HG02885 (cell line): Measurements from ENCODE around the gene CER1.
"Not testable (repeated sequence)": the region's sequence is repeated elsewhere in the genome, so short reads cannot be mapped to it uniquely, and the experiment has no call there.

Source experiments
- ATAC-seq: cut with Tn5 transposase; IDR thresholded peaks from one replicate; pipeline ENCODE4 v1.9.1; 2021; ENCODE audit warnings: mild to moderate bottlenecking; ENCODE audit not compliant: unreplicated experiment, poor library complexity

The CER1 gene

DNA sequence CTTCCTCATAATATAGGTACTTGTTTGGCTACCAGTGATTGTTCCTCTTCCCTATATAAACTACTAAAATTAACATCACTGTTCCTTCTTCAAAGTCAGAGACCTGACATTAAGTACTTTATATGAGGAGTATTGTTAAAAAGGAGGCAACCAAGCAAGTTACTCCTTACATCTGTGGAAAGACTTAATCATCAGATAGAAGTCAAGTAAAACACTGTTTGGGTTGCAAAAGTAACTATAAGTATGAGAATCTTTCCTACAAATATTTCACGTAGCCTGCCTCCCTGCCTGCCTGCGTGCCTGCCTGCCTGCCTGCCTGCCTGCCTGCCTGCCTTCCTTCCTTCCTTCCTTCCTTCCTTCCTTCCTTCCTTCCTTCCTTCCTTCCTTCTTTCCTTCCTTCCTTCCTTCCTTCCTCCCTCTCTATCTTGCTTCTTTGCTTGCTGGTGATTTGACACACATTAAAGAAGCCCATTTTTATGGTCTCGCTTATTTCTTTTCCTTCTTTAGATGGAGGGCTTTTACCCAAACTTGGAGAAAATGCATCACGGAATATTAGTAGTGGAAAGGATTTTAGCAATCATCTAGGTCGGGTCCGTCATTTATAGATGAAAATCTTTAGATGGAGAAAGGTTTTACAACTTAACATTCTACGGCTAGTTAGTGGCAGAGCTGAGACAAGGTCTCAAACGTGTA lies 3.2 kb downstream of the CER1 start:
- no peak for ATAC-seq

DNA sequence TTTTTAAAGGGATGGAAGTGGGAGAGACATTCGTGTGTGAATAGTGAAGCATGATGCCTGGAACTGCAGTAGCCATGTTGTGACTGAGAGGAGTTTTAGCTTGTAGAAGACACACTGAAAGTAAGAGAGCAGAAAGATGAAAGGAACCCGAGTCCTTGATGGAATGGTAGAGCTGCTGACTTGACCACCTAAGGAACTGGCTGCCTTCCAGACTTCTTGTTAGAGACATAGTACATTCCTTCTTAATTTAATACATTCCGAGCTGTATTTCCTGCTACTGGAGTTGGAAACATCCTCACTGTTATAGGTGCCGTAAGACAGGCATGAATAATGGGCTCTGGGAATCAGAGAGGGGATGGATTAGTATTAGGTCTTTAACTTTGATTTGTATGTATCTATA lies 7.4 kb downstream of the CER1 start:
- ATAC-seq: no peak

DNA sequence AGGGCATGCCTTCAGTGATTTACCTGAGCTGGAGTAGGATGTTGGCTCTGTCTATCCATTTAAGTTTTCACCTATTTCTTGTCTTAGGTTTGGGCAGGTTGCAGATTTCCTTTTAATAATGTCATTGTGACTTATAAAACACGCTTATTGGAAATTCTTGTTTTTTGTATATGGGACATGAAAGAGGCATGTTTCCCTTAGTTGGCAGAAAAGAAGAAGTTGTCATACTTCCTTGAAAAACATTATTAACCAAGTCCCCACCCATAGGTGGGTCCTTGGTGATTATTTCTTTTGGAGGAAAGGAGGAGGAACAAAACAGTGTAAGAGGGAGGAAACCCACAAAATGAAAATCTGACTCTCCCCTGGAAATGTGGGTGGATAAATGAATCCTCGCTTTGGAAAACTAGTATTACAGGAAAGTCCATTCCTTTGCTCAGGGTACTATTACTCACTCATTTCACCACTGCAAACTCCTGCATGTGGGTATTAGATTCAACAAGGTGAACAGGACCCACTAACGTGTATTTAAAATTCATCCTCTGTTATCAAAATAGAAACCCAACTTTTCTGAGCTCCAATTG lies 9.3 kb downstream of the CER1 start:
- no peak for ATAC-seq

DNA sequence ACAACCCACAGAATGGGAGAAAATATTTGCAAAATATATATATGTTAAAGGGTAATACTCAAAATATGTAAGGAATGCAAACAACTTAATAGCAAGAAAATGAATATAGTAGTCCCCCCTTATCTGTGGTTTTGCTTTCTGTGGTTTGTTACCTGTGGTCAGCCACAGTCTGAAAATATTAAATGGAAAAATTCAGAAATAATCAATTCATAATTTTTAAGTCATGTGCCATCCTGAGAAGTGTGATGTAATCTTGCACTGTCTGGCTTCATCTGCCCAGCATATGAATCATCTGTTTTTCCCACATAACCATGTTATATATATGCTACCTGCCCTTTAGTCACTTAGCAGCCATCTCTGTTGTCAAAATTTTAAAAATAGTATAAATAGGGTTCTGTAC lies 11.7 kb downstream of the CER1 start:
- no peak for ATAC-seq

- peak; percentile 84 for ATAC-seq
Measured at GRCh38 chr9:14706530-14707140, 15.9 kb downstream of the CER1 start.

GRCh38 chr9:14705079-14705478 lies 17.5 kb downstream of the CER1 start:
- ATAC-seq: no peak

DNA sequence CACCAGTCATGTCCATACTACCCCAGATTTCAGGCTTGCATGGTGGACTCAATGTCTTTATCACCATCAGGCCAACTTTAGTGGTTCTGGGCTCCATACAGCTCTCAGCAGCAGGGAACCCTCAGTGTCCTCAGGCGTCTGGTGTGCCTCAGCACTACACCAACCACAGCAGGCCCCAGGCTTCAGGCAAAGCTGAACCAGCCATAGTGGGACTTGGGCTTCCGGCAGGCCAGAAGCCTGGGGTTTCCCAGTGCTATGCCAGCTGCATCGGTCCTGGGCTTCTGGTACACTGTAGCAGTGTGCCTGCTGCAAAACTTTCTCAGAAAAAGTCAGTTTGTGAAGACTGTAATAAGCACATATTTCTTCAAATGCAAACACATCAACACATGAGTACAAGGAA lies 18.3 kb downstream of the CER1 start:
- no peak for ATAC-seq

DNA sequence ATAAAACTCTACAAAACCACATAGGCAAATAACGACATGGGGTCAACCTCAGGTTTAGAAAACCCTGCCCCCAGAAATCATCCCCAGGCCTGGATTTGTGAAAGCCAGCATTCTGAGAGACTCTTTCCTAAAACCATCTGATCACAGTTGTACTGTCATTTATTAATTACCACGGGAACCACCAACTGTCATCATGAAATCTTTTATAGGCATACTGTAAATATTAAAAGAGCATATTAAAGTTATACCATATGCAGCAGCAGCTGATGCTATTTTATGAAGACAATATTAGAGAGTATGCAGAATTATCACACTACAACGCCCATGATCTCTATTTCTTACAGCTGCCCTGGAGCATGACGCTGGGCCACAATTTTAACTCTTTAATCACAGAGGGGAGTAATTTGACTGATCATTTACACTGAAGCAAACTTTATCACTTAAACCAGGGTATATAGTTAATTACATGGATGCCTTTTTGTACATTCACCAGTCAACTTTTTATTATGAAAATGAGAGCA lies 20.3 kb downstream of the CER1 start:
- ATAC-seq: no peak

DNA sequence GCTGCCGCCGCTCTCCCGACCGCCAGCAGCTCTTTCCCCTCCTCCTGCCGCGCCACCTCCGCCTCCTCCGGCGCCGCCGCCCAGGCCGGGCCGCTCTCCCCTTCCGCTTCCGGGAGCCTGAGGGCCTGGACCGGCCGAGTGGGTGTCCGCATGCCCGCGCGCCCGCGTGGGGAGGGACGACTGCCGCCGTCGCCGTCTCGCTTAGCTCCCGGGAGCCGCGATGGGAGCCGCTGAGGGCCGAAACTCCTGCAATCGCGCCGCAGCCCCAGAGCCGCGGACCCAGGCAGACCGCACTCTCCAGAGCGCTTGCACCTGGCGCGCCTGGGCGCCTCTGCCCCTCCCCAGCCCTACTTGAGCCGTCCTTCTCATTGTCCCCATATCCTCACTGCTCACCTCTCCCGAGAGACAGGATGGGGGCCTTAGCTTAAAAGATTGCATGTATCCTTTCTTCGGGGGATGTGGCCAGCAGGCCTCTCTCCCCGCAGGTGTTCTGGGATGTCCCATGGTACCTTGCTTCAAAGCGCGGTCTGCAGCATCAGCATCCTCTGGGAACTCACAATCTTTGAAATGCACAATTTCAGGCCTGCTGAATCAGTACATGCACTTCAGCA lies 29.2 kb downstream of the CER1 start, which contains the start of gene ZDHHC21:
TSS of gene ZDHHC21 (minus strand) at position 182 of the 611 bp plus-strand sequence. CDS start 19,092 bp downstream, outside the sequence.
- ATAC-seq: peak; percentile 87

GRCh38 chr9:14692470-14693250 lies 29.9 kb downstream of the CER1 start:
- ATAC-seq: peak; percentile 54

DNA sequence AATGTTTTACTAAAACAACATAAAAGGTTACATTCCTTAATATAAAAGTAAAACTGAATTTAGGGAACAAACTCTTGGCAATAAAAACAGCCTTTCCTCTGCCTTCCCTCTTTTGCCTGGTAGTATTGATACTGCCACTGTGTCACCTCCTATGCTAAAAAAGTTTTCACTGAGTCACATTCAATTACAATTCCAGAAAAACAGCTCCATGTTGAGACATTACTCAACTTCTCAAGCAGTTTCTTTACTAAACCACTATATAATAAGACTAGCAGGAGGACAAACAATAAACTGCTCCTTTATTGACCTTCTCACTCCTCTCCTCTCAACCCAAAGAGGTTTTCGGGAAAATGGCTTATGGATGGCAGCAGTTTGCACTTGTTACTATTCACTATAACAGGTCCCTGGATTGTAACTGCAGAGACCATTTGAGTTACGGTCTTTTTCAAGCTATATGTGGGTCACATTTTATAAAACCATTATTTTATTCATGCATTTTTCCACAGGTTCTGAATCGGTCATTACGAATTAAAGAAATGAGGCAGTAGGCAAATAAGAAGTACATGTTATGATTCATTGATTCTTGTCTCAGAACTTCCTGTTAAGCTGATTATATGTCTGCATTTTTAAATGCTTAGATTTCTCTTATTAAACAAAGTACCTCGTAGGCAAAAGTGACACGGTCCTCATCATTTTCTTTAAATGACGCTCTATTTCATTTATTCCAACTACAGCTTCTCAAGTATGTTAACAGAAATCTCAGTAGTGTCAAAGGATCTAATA lies 31.4 kb downstream of the CER1 start:
- no peak for ATAC-seq

DNA sequence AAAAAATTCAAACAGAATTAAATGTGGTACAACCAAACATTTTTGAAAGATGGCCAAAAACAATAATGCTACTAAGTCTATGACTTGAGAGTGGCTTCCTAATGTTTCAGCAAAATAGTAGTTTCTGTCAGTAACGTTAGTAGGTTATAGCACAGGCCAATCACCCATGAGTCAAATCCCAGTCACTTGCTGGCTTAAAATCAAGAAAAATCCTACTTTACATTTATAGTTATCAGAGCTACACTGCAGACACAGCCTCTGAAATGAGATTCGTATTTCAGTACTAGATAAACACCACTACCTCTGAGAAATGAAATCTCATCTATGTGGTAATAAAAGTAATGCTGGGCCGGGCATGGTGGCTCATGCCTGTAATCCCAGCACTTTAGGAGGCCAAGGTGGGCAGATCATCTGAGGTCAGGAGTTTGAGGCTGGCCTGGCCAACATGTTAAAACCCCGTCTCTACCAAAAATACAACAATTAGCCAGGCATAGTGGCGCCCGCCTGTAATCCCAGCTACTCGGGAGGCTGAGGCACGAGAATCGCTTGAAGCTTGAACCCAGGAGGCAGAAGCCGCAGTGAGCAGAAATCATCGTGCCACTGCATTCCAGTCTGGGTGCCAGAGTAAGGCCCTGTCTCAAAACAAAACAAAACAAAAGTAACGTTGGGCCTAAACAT lies 35.4 kb downstream of the CER1 start:
- no peak for ATAC-seq

GRCh38 chr9:14686168-14686567 lies 36.4 kb downstream of the CER1 start:
- no peak for ATAC-seq

GRCh38 chr9:14682616-14683015 lies 39.9 kb downstream of the CER1 start:
- ATAC-seq: not testable (repeated sequence)

DNA sequence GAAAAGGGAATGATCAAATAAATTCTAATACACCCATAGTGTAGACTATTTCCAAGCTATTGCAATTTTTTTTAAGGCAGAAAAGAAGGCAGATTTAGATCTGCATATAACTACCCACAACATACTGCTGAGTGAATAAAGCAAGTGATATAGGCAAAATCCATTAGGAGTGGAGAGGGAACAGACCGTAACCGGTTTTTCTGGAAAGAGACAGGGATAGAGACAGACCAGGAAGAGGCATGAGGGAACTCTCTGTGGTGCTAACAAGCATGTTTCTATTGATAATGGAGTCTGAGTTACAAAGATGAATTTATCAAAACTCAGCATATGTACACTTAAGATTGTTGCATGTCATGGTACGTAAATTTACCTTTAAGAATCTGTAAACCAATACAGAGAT lies 43.8 kb downstream of the CER1 start:
- ATAC-seq: no peak

GRCh38 chr9:14677872-14678271 lies 44.7 kb downstream of the CER1 start:
- no peak for ATAC-seq

- no peak for ATAC-seq
Measured at GRCh38 chr9:14677396-14677795, 45.1 kb downstream of the CER1 start.

GRCh38 chr9:14674630-14675029 lies 47.9 kb downstream of the CER1 start:
- no peak for ATAC-seq

DNA sequence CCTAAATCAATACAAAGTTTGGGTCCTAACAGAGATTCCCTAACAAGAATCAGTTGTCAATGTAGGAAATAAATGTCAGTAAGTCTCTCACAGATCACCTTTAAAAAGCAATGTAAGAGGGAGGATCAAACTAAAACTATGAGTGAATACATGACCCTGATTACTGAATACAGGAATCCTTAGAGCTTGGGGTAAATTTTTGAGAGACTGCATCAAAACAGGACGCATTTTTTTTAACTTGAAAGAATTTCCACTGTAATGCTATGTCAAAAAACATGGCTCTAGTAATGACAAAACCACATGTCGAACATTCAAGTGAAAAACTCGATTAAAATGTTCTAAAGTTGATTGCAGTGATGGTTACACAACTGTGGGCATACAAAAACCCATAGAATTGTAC lies 51.2 kb downstream of the CER1 start:
- ATAC-seq: no peak
